Measurements from ENCODE around the gene LRRC8D. TPM values are rescaled to one million over a fixed set of nuclear protein-coding genes. Genes with fewer than 3 reads are reported as not detected.

The LRRC8D gene
- total RNA-seq, 2 experiments from 2014 or later: 14.4 to 15.0 TPM

DNA sequence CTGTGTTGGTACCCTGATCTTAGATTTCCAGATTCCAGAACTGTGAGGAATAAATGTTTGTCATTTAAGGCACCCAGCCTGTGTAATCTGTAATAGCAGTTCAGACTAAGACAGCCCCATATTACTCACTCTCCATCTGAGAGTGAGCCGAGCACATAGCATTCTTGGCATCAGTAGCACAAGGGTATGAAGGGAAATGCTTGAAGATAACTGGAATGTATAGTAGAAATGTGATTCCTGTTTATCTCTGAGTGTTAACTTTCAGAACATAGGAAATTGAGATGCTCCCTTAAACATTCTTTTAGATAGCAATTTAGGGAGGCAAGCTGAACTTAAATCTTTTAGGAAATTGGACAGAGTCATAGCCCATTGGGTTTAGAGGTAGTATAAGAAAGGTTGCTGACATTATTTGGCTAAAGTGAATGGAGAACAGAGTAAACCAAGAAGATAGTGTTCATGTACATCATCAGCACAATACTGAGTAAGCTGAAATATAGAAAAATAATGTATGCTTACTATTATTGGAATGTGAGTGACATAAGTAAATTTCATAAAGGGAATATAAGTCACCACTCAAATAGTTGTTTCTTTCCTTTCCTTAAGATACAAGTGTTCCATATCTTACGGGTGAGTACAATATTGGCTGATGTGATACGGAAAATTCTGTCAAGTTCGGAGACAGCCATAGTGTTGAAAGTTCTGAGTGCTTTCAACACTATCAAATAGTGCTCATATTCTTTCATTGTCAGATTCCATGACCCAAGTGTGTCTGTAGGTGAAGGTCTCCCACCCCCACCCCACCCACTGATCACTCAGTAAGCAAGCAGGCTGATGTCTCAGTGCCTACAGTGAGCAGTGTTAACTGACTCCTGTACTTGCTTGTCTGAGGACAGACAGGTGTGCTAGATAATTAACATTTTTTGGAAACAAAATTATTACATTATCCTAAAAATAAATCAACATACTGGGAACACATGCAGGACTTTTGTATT lies 73.7 kb downstream of the LRRC8D start:
- H3K4me3 Mint-ChIP-seq: no peak overlapping the region

DNA sequence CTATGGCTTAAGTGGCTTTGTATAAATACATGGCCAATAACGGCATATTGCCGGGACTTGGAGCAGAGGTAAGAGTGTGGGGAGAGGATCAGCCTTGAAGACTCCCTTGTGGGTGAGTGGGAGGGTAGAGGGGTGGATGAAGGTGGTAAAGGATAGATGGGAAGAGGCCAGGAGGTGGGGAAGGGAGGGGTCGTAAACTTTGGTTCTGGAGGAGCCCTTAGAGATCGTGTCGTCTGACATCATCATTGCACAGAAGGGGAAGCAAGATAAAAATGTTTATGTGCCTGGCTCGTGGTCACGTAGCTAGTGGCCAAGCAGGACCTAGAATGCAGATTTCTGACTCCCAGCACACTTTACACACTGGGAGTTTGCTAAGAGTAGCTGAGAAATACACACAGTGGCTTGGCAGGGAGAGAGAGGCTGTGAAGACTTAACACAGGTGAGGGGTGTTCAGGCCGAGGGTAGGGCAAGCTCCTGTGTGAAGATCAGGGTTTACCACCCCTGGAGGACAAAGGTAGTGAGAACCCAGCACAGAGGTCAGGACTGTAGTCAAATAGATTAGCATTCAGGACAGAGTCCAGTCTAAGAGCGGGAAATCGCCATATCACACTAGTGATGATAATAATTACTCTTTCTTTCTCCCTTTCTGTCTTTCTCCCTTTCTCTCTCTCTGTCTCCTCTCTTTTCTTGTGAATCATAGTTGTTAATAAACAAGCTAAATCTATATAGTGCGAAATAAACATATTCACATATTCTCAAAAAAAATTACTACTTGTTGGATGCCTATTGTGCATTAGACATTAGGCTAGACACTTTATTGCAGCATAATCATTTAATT lies 75.5 kb downstream of the LRRC8D start:
- no peak overlapping the region for H3K4me3 Mint-ChIP-seq
- peaks cover 18% of the 10 kb centered on the region for H3K36me3 Mint-ChIP-seq (ENCODE audit: low read depth)
- CTCF ChIA-PET: no interaction called here
- intact Hi-C loops (cut with micrococcal nuclease): no loop called here
- no peaks in the 10 kb centered on the region for H3K9me3 Mint-ChIP-seq
- no peak for DNase-seq
- peaks cover 27% of the 10 kb centered on the region for H3K4me1 Mint-ChIP-seq (ENCODE audit: low read depth)
- no peak overlapping the region for H3K27ac Mint-ChIP-seq
- no peaks in the 10 kb centered on the region for H3K27me3 Mint-ChIP-seq (ENCODE audit: low read depth)

More for the DNA sequence above, 73.7 kb downstream of the LRRC8D start:
- H3K27ac Mint-ChIP-seq: no peak overlapping the region
- no peak for DNase-seq
- no peaks in the 10 kb centered on the region for H3K27me3 Mint-ChIP-seq (ENCODE audit: low read depth)
- peaks cover 24% of the 10 kb centered on the region for H3K36me3 Mint-ChIP-seq (ENCODE audit: low read depth)
- CTCF ChIA-PET: no interaction called here
- no peaks in the 10 kb centered on the region for H3K9me3 Mint-ChIP-seq
- intact Hi-C loops (cut with micrococcal nuclease): no loop called here
- peaks cover 33% of the 10 kb centered on the region for H3K4me1 Mint-ChIP-seq (ENCODE audit: low read depth)

DNA sequence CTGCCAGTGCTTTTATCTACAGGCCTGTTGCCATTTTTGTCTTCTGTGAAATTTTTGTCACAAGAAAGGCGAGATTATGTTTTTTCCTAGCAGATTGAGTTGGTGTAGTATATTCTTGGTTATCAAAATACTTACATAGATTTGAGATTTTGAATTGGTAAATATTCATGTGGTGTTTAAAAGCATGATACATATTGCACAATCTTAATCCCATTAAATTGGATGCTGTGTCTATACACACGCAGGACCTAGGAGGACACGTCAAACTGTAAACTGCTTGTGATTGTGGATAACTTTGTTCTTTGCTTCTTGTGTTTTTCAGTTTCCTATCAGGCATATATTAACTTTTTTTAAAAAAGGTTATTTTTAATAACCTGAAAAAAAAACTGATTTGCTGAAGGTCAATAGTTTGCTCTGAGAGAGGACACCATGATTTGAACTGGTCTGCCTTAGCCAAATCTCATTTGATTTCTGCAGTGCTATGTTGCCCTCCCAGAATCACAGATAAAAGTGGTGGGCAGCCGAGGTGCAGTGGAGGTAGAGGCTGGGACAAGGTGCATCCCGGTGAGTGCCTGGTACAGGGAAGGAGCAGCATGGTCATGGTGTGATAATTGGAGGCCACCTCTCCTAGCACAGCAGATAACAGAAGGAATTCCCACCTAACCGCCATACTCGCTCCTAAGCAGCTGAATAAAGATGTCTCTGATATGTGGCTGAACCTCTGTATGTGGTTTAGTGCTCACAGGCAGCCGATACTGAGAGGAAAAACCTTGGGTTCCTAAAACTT lies 76.7 kb downstream of the LRRC8D start:
- Mint-ChIP-seq H3K27me3 (ENCODE audit: low read depth) (no peaks in the 10 kb centered on the region), H3K9me3 (no peaks in the 10 kb centered on the region), H3K36me3 (ENCODE audit: low read depth) (peaks cover 15% of the 10 kb centered on the region), H3K4me1 (ENCODE audit: low read depth) (peaks cover 26% of the 10 kb centered on the region), H3K27ac (no peak overlapping the region), H3K4me3 (no peak overlapping the region)
- CTCF ChIA-PET: no interaction called here
- intact Hi-C loops (cut with micrococcal nuclease): no loop called here
- no peak for DNase-seq

DNA sequence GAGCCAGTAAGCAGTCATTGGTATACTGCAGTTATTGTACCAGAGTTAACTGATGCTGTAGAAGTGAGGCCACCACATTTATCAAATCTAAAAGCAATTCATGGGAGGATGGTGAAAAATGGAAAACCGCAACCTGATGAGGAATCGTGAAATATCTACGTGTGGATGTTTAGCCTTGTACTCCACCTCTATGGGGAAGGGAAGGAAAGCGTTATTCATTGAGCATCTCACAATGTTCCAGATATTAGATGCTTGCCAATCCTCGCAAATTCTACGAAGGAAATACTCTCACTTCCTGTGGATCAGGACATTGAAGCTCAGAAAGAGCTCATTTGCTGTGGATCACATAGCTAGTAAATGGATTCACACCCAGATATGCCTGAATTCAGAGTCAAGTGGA lies 77.3 kb downstream of the LRRC8D start:
- intact Hi-C loops (cut with micrococcal nuclease): no loop called here
- no peak for DNase-seq
- H3K36me3 Mint-ChIP-seq (ENCODE audit: low read depth): peaks cover 15% of the 10 kb centered on the region
- no peaks in the 10 kb centered on the region for H3K9me3 Mint-ChIP-seq
- H3K4me3 Mint-ChIP-seq: no peak overlapping the region
- CTCF ChIA-PET: no interaction called here
- H3K27me3 Mint-ChIP-seq (ENCODE audit: low read depth): no peaks in the 10 kb centered on the region
- no peak overlapping the region for H3K27ac Mint-ChIP-seq
- H3K4me1 Mint-ChIP-seq (ENCODE audit: low read depth): peaks cover 33% of the 10 kb centered on the region

DNA sequence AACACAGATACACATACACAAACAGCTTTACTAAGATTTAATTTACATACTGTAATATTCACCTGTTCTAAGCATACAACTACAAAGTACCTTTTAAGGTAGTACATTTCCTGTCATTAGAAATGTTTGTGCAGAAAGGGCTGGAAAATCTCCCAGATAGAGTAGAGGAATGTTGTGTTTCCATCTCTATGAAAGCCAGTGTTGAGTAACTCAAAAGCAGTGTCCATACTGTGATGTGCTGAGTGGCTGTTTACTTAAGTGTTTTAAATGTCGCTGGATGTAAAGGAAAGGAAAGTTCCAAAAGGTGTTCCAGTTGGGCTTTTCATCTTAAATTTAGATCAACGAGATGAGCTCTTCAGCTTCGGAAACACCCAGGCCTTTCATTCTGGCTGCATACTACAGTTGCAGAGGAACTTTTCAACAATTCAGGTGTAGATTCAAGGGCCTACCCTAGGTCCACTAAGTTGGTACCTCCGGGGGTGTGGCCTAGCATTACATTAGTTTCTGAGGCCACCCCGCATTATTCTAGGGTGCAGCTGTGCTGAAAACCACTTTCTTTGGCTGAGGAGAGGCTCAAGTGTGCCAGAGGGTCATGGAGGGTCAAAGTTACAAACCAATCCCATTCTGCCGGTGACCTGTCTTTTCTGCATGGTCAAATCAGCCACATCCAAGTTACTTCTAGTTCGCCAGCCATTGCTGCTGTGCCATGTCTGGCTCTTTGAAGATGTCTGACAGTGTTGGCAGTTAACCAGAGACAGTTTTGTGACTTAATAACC lies 78.1 kb downstream of the LRRC8D start:
- DNase-seq: no peak
- H3K36me3 Mint-ChIP-seq (ENCODE audit: low read depth): peaks cover 15% of the 10 kb centered on the region
- no peak overlapping the region for H3K27ac Mint-ChIP-seq
- H3K9me3 Mint-ChIP-seq: no peaks in the 10 kb centered on the region
- peaks cover 38% of the 10 kb centered on the region for H3K4me1 Mint-ChIP-seq (ENCODE audit: low read depth)
- CTCF ChIA-PET: interaction anchor here (0.6 to 1.1 kb wide), 3 partner anchors 20 to 80 kb away, joined by 3 read pairs; no protein-coding TSS in a partner anchor
- intact Hi-C loops (cut with micrococcal nuclease): no loop called here
- H3K27me3 Mint-ChIP-seq (ENCODE audit: low read depth): no peaks in the 10 kb centered on the region
- no peak overlapping the region for H3K4me3 Mint-ChIP-seq

DNA sequence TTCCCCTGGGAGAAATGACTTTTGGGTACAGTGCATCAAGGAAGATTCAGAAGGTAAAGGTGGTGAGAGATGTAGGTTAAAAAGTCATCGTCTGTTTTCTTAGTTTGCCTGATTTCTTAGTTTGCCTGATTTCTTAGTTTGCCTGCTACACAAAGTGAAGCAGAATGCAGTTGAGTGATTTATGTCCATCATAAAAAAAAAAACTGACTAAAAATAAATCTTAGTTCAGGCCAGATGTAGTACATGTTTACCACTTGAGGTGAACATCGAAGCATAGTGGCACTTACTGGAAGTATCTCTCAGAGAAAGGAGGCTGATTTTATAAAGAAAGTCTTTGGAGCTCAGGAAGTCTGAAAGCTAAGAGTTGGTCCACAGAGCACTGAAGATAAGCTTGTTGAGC lies 79.5 kb downstream of the LRRC8D start:
- H3K27ac Mint-ChIP-seq: no peak overlapping the region
- intact Hi-C loops (cut with micrococcal nuclease): no loop called here
- H3K27me3 Mint-ChIP-seq (ENCODE audit: low read depth): no peaks in the 10 kb centered on the region
- H3K9me3 Mint-ChIP-seq: no peaks in the 10 kb centered on the region
- peaks cover 15% of the 10 kb centered on the region for H3K36me3 Mint-ChIP-seq (ENCODE audit: low read depth)
- H3K4me1 Mint-ChIP-seq (ENCODE audit: low read depth): peaks cover 38% of the 10 kb centered on the region
- CTCF ChIA-PET: interaction anchor here (1.1 kb wide), 1 partner anchor 21 kb away, joined by 3 read pairs; no protein-coding TSS in a partner anchor
- DNase-seq: no peak
- H3K4me3 Mint-ChIP-seq: no peak overlapping the region

DNA sequence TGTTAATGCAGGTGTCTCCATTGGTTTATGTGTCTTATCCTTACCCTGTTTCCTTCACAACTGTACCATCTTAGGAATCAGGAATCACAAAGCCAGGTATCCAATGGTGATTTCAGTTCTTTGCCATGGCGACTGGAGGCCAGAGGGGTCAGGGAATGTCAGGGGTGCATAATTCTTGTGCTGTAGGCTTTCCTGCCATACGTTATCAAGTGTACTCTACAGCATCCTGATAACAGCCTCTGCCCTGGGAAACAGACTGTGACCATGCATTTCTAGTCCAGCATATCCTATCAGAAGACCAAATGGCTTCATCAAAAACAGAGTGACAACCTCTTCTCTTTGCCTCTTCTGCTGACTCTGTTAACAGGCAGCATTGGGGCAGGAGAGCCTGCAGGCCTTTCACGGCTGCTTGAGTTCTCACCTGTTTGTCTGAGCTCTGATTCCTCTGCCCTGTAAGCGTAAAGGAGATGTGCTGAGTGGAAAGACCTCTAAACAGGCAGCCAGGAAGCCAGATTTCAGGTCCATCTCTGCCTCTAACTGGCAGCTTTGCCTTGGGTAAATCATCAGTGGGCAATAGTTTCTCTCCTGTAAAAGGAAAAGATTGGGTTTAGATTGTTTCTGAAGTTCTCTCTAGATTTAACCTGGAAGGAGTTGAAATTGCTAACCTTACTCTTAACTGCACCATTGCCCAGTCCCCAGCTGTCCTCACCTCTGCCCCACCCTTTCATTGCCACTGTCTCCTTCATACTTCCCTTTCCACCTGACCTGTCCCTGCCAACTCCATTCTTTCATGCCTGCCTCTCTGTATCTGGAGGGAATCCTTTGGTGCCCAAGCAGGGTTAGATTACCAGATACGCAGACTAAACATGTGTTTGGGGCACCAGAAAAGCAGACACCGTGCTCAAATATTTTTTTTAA lies 80.2 kb downstream of the LRRC8D start:
- H3K4me1 Mint-ChIP-seq (ENCODE audit: low read depth): peaks cover 40% of the 10 kb centered on the region
- CTCF ChIA-PET: no interaction called here

DNA sequence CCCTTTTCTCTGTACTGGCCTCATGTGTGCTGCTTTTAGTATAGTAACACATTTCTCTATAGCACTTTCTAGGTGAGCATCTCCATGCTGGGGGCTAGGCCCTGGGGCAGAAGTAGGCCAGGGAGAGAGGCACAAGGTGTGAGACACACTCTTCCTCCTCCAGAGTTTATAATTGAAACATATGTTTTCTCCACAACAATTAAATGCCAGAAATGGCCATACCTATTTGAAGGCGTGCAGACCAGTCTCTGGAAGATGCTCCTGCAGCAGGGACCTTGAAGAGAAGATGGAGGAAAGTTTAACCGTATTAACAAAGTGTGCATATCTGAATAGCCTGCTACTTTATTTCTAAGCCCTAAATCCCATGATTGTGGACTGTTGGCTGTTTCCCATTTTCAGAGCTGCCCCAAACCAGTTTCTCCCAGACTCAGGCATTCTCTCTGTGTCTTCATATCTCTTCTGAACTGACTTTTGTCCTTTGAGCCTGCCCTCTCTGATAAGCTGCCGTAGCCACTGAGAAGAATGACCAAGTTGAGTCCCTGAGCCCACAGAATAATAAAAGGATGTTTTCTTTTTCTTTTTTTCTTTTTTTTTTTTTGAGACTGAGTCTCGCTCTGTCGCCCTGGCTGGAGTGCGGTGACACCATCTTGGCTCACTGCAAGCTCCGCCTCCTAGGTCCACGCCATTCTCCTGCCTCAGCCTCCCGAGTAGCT lies 81.3 kb downstream of the LRRC8D start:
- Mint-ChIP-seq H3K4me3 (no peak overlapping the region), H3K9me3 (no peaks in the 10 kb centered on the region), H3K4me1 (ENCODE audit: low read depth) (peaks cover 51% of the 10 kb centered on the region), H3K36me3 (ENCODE audit: low read depth) (peaks cover 7% of the 10 kb centered on the region), H3K27ac (no peak overlapping the region), H3K27me3 (ENCODE audit: low read depth) (no peaks in the 10 kb centered on the region)
- DNase-seq: no peak
- intact Hi-C loops (cut with micrococcal nuclease): no loop called here
- CTCF ChIA-PET: interaction anchor here (0.5 to 0.6 kb wide), 2 partner anchors 122 to 303 kb away, joined by 4 to 6 read pairs; no protein-coding TSS in a partner anchor

More for the DNA sequence above, 80.2 kb downstream of the LRRC8D start:
- H3K4me3 Mint-ChIP-seq: no peak overlapping the region
- H3K27me3 Mint-ChIP-seq (ENCODE audit: low read depth): no peaks in the 10 kb centered on the region
- H3K9me3 Mint-ChIP-seq: no peaks in the 10 kb centered on the region
- no peak overlapping the region for H3K27ac Mint-ChIP-seq
- H3K36me3 Mint-ChIP-seq (ENCODE audit: low read depth): peaks cover 13% of the 10 kb centered on the region
- no peak for DNase-seq
- intact Hi-C loops (cut with micrococcal nuclease): no loop called here

DNA sequence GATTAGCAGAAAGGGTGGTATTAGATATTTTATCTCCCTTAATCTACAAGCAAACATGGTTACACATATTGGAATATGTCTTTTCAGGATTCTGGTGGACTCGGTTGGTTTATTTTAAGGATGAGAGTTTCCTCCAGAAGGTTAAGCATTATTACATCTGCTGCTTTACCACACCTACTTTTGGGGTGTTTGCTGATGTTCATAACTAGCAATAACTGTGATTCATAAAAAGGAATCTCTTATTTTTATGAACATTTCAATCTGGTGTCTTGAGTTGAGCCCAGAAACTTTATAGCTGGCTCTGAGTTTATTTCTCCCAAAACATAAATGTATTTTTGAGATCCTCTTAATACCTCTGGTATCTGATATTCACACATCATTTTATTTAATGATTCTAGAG lies 82.7 kb downstream of the LRRC8D start:
- Mint-ChIP-seq H3K4me1 (ENCODE audit: low read depth) (peaks cover 60% of the 10 kb centered on the region), H3K4me3 (no peak overlapping the region), H3K27ac (no peak overlapping the region), H3K27me3 (ENCODE audit: low read depth) (no peaks in the 10 kb centered on the region), H3K9me3 (no peaks in the 10 kb centered on the region), H3K36me3 (ENCODE audit: low read depth) (peaks cover 5% of the 10 kb centered on the region)
- CTCF ChIA-PET: no interaction called here
- intact Hi-C loops (cut with micrococcal nuclease): no loop called here
- DNase-seq: no peak

DNA sequence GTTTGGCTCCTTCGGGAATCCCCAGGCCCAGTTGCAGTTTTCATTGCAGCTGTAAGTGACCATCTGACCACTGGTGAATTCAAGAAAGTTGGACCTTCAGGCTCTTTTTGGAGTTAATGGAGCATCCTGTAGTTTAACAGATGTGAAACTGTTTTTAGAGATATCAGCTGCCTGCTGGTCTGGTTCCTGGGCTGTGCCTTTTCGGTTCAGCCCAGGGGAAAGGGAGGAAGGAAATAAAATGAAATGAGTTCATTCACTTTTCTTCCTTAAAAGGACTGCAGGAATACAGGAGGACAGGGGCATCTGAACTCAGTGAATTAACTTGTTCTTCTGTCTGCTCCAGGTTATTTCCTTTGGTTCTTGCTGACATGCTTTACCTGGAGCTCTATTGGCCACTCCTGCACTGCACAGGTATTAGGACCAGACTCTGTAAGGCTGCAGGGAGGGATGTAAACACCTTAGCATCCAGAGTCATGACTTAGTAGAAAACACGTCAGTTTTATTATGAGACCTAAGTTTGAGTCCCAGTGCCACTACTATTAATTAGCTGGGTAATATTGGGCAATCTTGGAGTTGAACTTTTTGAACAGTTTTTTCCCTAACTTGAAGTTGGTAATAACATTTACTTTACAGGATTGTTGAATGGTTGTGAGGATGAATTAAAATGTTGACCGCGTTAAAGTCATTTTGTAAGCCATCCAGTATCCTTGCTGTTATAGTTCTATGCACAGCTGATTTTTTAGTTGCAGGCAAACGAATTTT lies 83.6 kb downstream of the LRRC8D start:
- Mint-ChIP-seq H3K27ac (no peak overlapping the region), H3K4me3 (no peak overlapping the region)
- CTCF ChIA-PET: interaction anchor here (0.6 to 0.7 kb wide), 2 partner anchors 48 to 61 kb away, joined by 5 to 6 read pairs; no protein-coding TSS in a partner anchor

More for the DNA sequence above, 83.6 kb downstream of the LRRC8D start:
- no peaks in the 10 kb centered on the region for H3K27me3 Mint-ChIP-seq (ENCODE audit: low read depth)
- intact Hi-C loops (cut with micrococcal nuclease): no loop called here
- DNase-seq: no peak
- H3K4me1 Mint-ChIP-seq (ENCODE audit: low read depth): peaks cover 61% of the 10 kb centered on the region
- H3K9me3 Mint-ChIP-seq: no peaks in the 10 kb centered on the region
- H3K36me3 Mint-ChIP-seq (ENCODE audit: low read depth): peaks cover 5% of the 10 kb centered on the region
